ENCODE measurements around the gene KANK2.
"Not testable (repeated sequence)": the region's sequence is repeated elsewhere in the genome, so short reads cannot be mapped to it uniquely, and the experiment has no call there.

KANK2 gene

GRCh38 chr19:11137542-11138384 lies 59.6 kb downstream of the KANK2 start:
- peak; percentile 66 to 67 for DNase-seq

- no peak for DNase-seq
These were observed 60.8 kb downstream of the KANK2 start for GRCh38 chr19:11136400-11137101.

GRCh38 chr19:11131471-11131870 lies 65.9 kb downstream of the KANK2 start:
- no peak for DNase-seq

- peak; percentile 84 to 86 for DNase-seq
These were observed 66.4 kb downstream of the KANK2 start for GRCh38 chr19:11130824-11131455.

- DNase-seq = no peak
These were observed 69.4 kb downstream of the KANK2 start for GRCh38 chr19:11127905-11128304.

GRCh38 chr19:11125994-11126685 lies 71.2 kb downstream of the KANK2 start:
- DNase-seq = peak; percentile 85 to 87

GRCh38 chr19:11124157-11124556 lies 73.2 kb downstream of the KANK2 start:
- not testable (repeated sequence) for DNase-seq

- no peak for DNase-seq
These were observed 74.2 kb downstream of the KANK2 start for GRCh38 chr19:11123114-11123513.

GRCh38 chr19:11121963-11122362 lies 75.4 kb downstream of the KANK2 start:
- not testable (repeated sequence) for DNase-seq

GRCh38 chr19:11116507-11116906 lies 80.8 kb downstream of the KANK2 start:
- DNase-seq = no peak

- no peak for DNase-seq
These were observed 81.4 kb downstream of the KANK2 start for GRCh38 chr19:11115895-11116446.

GRCh38 chr19:11115042-11115441 lies 82.3 kb downstream of the KANK2 start:
- no peak for DNase-seq

Measured in activated T-cell treated with anti-CD3 and anti-CD28 coated beads, Interleukin-2, amount 50 U/mL, for 48 hours (primary cell).